ENCODE data around the gene UNC80. TPM values are rescaled to one million over a fixed set of nuclear protein-coding genes. Genes with fewer than 3 reads are reported as not detected.

UNC80 gene
- total RNA-seq, 4 donors from 2014 or later, result under 0.01 to 0.67 (median 0.06) TPM

DNA sequence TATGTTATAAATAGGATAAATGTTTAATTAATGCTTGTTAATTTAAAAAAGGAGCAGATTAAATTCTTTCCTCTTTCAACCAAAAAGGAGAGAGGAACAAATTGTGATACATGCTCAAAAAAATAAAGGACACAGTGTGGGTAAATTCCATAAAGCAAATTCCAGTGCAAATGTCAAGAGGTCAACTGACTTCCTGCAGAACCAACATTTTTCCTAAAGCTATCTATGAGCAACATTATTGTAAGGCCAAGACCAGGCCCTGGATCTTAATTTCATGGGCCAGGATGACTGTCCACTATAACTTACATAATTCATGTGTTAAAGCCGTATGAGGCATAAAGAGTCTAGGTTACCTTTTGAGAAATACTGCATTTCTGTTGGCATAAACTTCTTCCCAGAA, 136.9 kb downstream of the UNC80 start:
- no peak overlapping the region for H3K4me3 ChIP-seq
- H3K27ac ChIP-seq, result no peak overlapping the region
- no peaks in the 10 kb centered on the region for H3K4me1 ChIP-seq
- no peaks in the 10 kb centered on the region for H3K36me3 ChIP-seq
- H3K27me3 ChIP-seq, result no peaks in the 10 kb centered on the region
- no peak for TF ChIP-seq EP300 (IDR thresholded peaks at IDR 0.05)
- TF ChIP-seq, protein P1, sequence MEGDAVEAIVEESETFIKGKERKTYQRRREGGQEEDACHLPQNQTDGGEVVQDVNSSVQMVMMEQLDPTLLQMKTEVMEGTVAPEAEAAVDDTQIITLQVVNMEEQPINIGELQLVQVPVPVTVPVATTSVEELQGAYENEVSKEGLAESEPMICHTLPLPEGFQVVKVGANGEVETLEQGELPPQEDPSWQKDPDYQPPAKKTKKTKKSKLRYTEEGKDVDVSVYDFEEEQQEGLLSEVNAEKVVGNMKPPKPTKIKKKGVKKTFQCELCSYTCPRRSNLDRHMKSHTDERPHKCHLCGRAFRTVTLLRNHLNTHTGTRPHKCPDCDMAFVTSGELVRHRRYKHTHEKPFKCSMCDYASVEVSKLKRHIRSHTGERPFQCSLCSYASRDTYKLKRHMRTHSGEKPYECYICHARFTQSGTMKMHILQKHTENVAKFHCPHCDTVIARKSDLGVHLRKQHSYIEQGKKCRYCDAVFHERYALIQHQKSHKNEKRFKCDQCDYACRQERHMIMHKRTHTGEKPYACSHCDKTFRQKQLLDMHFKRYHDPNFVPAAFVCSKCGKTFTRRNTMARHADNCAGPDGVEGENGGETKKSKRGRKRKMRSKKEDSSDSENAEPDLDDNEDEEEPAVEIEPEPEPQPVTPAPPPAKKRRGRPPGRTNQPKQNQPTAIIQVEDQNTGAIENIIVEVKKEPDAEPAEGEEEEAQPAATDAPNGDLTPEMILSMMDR (IDR thresholded peaks at IDR 0.05), result no peak
- TF ChIP-seq POLR2A (IDR thresholded peaks at IDR 0.05), result no peak
- no peak for TF ChIP-seq POLR2AphosphoS5 (IDR thresholded peaks at IDR 0.05)
- H3K9me3 ChIP-seq, result peaks cover 0 to 7% (median 0%) of the 10 kb centered on the region in 3 donors
- WGBS, 2 donors (ENCODE audit: low coverage in 1 of 2), result 70 to 100% methylated on average over 1 of the region's 1 CpG
- no peak for ATAC-seq

DNA sequence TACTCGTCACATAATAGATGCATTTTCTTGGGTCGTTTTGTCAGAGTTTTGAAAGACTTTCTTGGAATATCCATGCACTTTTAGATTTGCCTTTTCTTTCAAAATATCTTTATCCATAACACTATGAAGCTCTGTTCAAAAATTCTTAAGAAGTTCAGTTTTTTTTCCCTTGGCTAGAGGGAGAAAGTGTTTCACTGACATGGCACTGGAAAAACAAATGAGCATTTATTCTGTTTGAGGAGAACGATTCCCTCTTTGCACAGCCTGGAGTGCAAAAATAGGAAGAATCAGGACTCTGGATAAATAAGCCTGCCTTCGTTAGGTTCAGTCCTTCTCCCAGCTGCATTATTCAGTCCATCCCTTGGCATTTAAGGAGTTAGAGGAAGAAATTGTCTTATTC, 139.9 kb downstream of the UNC80 start:
- no peak for ATAC-seq
- H3K27ac ChIP-seq, result no peak overlapping the region
- no peak for TF ChIP-seq EP300 (IDR thresholded peaks at IDR 0.05)
- no peak for TF ChIP-seq POLR2AphosphoS5 (IDR thresholded peaks at IDR 0.05)
- TF ChIP-seq, protein P1 (IDR thresholded peaks at IDR 0.05), result no peak
- TF ChIP-seq POLR2A (IDR thresholded peaks at IDR 0.05), result no peak
- no peaks in the 10 kb centered on the region for H3K27me3 ChIP-seq
- H3K9me3 ChIP-seq, result no peaks in the 10 kb centered on the region
- no peak overlapping the region for H3K4me3 ChIP-seq
- WGBS, 2 donors (ENCODE audit: low coverage in 1 of 2), result 80 to 88% methylated on average over 4 of the region's 4 CpGs
- H3K4me1 ChIP-seq, result no peaks in the 10 kb centered on the region
- no peaks in the 10 kb centered on the region for H3K36me3 ChIP-seq

DNA sequence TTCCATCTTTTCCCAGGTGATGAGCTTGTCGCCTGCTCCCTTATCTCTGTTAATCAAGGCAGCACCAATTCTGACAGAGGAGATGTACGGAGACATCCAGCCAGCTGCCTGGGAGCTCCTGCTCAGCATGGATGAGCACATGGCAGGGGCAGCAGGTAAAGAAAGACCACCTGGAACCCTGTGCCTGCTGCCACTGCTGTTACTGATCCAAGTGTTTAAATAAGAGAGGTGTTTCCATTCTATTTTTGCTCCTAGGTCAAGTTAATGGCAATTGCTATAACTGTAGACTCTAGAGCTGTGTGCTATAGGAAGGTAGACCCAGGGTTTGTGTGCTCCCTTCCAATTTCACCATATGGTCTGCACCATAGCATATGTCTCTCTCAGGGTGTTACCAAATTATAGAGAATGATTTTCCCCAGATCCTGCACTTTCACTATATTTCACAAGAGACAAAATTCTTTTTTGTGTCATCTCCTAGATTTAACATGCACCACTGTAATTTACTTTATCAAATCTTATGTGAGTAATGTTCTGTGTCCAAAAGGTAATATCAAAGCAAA, 142.2 kb downstream of the UNC80 start:
- no peaks in the 10 kb centered on the region for H3K4me1 ChIP-seq
- H3K9me3 ChIP-seq, result no peaks in the 10 kb centered on the region
- no peak for TF ChIP-seq EP300 (IDR thresholded peaks at IDR 0.05)
- no peak for TF ChIP-seq POLR2AphosphoS5 (IDR thresholded peaks at IDR 0.05)
- ATAC-seq, result no peak
- no peak overlapping the region for H3K4me3 ChIP-seq
- H3K36me3 ChIP-seq, result no peaks in the 10 kb centered on the region
- no peak overlapping the region for H3K27ac ChIP-seq
- H3K27me3 ChIP-seq, result no peaks in the 10 kb centered on the region
- WGBS, 2 donors (ENCODE audit: low coverage in 1 of 2), result 100% methylated on average over 1 of the region's 2 CpGs; no CpG with 5 or more reads in 1 of the 2 donors

DNA sequence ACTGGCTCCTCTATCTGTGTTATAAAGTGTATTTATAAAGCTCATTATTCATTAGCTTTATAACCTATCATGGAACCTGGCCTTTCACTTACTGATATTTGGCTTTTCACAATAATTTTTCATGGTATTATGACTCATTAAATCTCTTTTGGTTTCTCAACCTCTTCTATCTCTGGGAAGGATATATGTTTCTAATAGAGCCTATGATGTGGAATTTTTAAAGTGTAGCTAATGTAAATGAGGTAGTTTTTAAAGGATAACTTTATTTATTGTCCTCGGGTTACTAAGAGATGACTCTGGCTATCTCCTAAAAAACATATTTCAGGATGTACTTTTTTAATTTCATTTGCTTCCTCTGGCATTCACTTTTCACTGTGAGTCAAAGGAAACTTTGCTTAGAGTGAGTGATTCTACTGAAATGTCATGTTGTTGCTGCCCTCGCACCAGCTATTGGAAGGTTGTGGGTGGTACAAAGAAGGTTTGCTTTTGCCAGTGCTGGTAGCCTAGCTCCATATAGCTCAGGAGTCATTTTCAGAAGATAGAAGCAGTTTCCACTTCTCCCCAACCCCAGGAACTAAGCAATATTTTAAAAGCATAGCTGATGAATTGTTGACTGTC, 145.6 kb downstream of the UNC80 start:
- Histone ChIP-seq H3K27me3 (no peaks in the 10 kb centered on the region), H3K4me3 (no peak overlapping the region), H3K27ac (no peak overlapping the region), H3K36me3 (no peaks in the 10 kb centered on the region), H3K4me1 (no peaks in the 10 kb centered on the region), H3K9me3 (no peaks in the 10 kb centered on the region)
- no peak for TF ChIP-seq POLR2A (IDR thresholded peaks at IDR 0.05)
- TF ChIP-seq, protein P1 (IDR thresholded peaks at IDR 0.05), result no peak
- TF ChIP-seq EP300 (IDR thresholded peaks at IDR 0.05), result no peak
- TF ChIP-seq POLR2AphosphoS5 (IDR thresholded peaks at IDR 0.05), result no peak
- no peak for ATAC-seq
- WGBS, 2 donors (ENCODE audit: low coverage in 1 of 2), result 53 to 85% methylated on average over 2 of the region's 2 CpGs

DNA sequence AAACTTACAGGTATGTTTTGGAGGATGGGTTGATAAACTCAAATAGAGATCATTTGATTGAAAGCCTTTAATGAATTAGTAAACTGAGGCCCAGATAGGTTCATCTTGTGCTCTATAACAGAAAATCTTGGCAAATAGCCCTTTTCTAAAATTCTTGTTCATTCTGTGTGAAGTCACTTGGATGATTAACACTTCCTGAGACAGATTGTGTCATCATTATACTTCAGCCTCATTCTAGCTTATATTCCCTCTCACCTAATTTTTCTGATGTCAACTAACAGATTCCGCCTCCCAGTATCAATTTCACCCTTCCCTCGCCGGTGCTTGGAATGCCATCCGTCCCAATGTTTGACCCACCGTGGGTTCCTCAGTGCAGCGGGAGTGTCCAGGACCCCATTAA, 146.6 kb downstream of the UNC80 start:
- H3K36me3 ChIP-seq, result no peaks in the 10 kb centered on the region
- H3K4me1 ChIP-seq, result no peaks in the 10 kb centered on the region
- ATAC-seq, result no peak
- H3K4me3 ChIP-seq, result no peak overlapping the region
- 63 to 91% methylated on average over 2 to 6 of the region's 6 CpGs for WGBS, 2 donors (ENCODE audit: low coverage in 1 of 2)
- H3K9me3 ChIP-seq, result no peaks in the 10 kb centered on the region
- TF ChIP-seq POLR2A (IDR thresholded peaks at IDR 0.05) (no peak), POLR2AphosphoS5 (IDR thresholded peaks at IDR 0.05) (no peak), EP300 (IDR thresholded peaks at IDR 0.05) (no peak)
- TF ChIP-seq, protein P1 (IDR thresholded peaks at IDR 0.05), result no peak
- no peak overlapping the region for H3K27ac ChIP-seq
- H3K27me3 ChIP-seq, result no peaks in the 10 kb centered on the region

Measured in gastroesophageal sphincter (tissue), 4 donors.